Brain pericyte (primary cell): ENCODE results near the gene POLR2F.

Source experiments
- DNase-seq: peaks from one replicate; pipeline ENCODE4 v3.0.0-alpha.2; 2012; ENCODE audit warnings: low read depth, low spot score

POLR2F gene

GRCh38 chr22:38005943-38006342, 52.4 kb downstream of the POLR2F start:
- no peak for DNase-seq

DNA sequence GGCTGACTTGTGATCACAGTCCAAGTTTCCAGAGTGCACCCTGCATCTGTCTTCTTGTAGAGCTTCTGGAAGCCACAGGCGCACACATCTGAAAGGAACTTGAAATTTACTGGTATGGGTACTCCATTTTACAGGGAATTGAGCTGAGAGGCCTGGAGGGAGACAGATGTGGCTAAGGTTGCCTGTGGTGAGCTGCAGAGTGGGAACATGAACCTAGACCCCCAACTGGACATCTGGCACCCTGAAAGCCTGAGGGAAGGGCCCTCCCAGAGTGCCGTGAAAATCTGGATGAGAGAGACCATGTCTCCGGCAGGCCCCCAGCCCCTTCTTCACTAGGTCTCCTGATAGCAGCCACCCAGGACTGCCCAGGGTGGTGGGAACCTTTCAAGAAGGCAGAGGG, 53.4 kb downstream of the POLR2F start:
- no peak for DNase-seq

DNA sequence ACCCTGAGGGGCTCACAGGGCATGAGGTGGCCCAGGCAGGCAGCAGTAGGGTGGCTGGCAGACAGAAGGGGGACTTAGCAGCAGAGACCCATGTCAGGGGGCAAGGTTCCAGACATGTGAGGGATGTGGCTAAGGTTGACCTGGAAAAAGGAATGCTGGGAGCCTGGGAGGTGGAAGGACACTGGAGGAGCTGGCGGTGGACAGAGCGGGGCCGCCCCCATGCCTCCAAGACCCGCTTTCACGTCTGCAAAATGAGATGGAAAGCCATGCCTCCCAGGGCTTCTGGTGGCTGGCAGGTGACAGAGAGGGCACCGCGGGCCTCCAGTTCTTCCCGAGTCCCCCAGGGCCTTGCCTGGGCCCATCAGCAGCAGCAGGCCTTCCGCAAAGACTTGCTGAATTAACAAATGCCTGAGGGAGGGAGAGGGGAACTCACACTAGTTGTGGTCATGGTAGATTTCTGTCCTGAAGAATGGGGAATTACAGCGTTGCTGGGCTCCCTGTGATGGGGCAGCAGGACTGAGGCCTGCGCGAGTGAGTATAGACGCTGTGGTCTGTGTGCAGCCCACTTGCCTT, 53.9 kb downstream of the POLR2F start:
- DNase-seq, result no peak

DNA sequence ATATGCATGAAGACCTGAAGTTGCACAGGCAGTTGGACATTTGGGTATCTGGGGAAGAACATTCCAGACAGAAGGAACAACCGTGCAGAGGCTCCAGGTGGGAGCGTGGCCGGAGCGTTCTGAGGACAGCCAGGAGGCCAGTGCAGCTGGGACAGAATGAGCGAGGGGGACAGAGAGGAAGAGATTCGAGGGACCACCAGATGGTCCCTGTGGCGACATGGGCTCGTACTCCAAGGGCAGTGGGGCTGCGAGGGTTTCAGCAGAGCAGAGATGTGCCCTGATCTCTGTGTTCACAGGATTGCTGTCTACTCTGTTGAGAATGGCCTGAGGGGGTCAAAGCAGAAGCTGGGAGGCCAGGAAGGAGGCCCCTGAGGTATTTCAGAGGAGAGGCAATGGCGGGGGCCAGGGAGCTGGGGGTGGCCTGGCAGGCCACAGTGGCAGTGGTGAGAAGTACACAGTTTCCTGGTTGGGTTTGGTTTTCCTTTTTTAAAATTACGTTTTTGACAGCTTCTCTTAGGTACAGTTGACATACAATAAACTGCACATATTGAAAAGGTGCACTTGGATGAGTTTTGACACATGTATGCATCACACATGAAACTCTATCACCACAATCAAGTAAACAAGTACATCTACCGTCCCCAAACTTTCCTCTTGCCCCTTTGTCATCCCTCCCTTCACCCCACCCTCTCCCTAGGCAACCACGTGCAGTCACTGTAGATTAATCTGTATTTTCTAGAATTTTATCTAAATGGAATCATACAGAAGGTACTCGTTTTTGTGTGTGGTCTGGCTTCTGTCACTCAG, 55.7 kb downstream of the POLR2F start:
- no peak for DNase-seq

DNA sequence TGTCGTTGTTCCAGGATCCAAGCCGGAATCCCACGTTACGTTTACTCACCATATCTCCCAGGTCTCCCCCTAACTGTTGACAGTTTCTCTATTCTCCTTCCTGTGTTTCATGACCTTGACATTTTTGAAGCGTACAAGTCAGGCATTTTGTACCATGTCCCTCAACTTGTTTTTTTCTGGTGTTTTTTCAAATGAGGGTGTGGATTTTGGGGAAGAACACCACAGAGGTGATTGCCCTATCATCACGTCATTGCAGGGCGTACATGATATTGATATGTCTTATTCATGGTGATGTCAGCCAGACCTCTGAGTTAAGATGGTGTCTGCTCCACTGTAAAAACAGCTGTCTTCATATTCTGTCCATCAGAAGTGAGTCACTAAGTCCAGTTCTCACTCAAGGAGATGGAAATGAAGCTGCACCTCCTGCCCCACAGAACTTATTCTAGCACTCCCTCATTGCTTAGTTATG, 59.1 kb downstream of the POLR2F start:
- no peak for DNase-seq

DNA sequence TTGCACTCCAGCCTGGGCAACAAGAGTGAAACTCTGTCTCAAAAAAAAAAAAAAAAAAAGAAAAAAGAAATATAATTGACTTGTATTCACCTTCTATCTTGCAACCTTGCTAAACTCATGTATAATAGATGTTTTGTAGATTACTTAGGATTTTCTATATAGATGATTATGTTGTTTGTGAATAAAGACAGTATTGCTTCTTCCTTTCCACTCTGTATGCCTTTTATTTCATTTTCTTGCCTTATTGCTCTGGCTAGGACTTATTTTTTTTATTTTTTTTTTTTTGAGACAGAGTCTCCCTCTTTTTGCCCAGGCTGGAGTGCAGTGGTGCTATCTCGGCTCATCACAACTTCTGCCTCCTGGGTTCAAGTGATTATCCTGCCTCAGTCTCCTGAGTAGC, 60.6 kb downstream of the POLR2F start:
- no peak for DNase-seq

DNA sequence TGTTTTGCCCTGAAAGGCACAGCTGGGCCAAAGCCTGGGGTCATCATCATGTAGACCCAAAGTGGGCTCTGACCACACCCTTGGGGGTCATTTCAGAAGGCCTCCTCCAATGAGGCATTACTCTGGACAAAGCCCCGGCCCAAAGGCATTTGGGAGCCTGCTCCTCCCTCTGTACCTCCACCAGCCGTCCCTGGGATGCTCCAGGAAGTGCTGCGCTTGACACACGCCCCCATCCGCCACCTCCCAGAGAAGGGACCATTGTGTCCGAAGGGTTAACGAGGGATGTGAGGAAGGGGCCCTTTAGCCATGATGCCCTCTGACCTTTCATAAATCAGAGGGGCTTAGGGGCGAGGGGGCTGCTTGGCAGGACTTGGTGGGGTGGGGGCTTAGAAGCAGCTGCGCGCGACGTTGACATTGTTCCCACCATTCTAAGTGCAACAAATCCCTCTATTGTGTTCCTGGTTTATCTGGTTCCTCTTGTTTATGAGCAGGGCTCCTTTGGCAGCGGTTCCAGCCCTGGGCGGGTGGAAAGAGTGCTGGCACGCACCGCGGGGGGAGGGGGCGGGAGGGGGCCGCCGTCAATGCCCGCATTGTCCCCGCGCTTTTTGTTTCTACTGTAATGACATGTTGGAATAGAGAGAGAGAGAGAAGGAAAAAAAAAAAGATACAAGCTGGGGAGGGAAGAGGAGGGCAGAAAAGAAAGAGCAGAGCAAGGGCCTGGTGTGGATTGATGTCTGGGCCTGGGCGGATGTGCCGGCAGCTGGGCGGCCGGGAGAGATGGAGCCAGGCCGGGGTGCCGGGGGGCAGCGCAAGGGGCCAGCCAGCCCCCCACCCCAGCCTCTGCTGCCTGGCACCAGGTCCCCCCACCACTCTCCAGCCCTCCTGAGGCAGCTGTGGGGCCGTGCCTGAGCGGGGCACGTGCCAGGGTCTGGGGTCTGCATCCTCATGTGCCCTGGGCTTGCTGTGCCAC, 63.0 kb downstream of the POLR2F start:
- DNase-seq, result no peak

DNA sequence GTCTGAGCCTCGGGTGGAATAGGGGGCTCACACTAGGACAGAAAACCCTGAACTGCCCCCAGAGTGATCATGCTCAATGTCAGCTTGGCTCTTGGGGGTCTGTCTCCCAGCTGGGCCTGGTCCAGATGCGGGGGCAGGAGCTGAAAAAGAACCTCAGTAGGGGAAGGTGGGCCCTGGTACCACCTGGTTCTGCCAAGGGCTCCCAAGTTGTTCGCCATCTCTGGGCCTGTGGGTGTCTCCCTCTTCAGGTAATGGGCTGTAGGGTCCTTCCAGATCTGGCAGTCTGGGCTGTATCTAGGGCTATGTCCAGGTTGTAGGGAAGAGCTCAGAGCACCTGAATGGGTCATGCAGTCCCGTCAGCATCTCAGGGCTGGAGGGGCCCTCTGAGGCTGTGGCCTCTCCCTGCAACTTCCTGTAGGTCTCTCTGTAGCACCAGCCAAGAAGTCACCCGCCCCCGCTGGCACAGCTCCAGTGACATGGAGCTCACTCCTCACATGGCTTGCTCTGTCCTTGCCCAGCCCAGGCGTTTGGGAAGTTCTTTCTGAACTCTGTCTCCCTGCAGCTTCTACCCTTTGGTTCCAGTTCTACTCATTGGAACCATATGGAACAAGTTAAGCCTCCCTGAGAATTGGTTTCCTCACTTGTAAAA, 63.9 kb downstream of the POLR2F start:
- DNase-seq, result no peak

GRCh38 chr22:38017939-38018885, 64.7 kb downstream of the POLR2F start:
- DNase-seq, result no peak
